ENCODE measurements around the gene PAAF1. TPM values are rescaled to one million over a fixed set of nuclear protein-coding genes. Genes with fewer than 3 reads are reported as not detected.

PAAF1 gene
- total and polyA plus RNA-seq, 2 experiments from 2014 or later, result 13.6 to 18.1 TPM

DNA sequence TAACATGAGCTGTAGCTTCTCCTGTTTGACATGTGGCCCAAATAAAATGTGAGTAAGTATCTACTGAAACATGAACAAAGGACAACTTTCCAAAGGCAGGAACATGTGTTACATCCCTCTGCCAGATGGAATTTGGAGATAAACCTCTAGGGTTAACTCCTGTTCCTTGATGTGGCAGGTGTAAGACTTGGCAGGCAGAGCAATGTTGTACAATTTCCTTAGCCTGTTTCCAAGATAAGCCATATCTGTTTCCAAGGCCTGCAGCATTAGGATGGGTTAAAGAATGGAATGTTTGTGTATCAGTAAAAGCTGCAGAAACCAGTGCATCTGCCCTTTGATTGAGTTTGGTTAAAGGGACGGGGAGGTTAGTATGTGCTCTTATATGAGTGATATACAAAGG is 65.2 kb downstream of the PAAF1 start:
- Histone ChIP-seq H3K4me3 (no peak overlapping the region), H3K4me2 (no peak overlapping the region), H3K27me3 (ENCODE audit: insufficient read depth) (no peaks in the 10 kb centered on the region), H3K4me1 (ENCODE audit: insufficient read depth) (no peaks in the 10 kb centered on the region), H3K79me2 (replicated peaks; ENCODE audit: insufficient read depth) (no peaks in the 10 kb centered on the region), H4K20me1 (replicated peaks; ENCODE audit: insufficient read depth) (no peaks in the 10 kb centered on the region), H3K36me3 (ENCODE audit: insufficient read depth) (no peaks in the 10 kb centered on the region), H3K9me2 (ENCODE audit: insufficient read depth) (no peaks in the 10 kb centered on the region), H2AFZ (no peak overlapping the region), H3K27ac (ENCODE audit: low read depth) (no peak overlapping the region), H3F3A (replicated peaks; ENCODE audit: low read depth) (no peaks in the 10 kb centered on the region)
- Mint-ChIP-seq H3K4me3 (no peak overlapping the region), H3K9me3 (peaks cover 42% of the 10 kb centered on the region), H3K27ac (no peak overlapping the region), H3K36me3 (ENCODE audit: low read depth) (peaks cover 16% of the 10 kb centered on the region), H3K27me3 (ENCODE audit: insufficient read depth, low read depth, poor library complexity) (no peaks in the 10 kb centered on the region), H3K4me1 (no peaks in the 10 kb centered on the region)
- ATAC-seq (no peak), DNase-seq (ENCODE audit: low spot score) (no peak)
- TF ChIP-seq CREB1 (CRISPR knock-in tag; IDR thresholded peaks at IDR 0.05; ENCODE audit: low read depth) (no peak), EZH2phosphoT487 (IDR thresholded peaks at IDR 0.05; ENCODE audit: unreplicated experiment) (no peak), JUNB (IDR thresholded peaks at IDR 0.05; ENCODE audit: unreplicated experiment) (no peak), POLR2AphosphoS5 (IDR thresholded peaks at IDR 0.05; ENCODE audit: low read depth) (no peak), STAT1 (IDR thresholded peaks at IDR 0.05; ENCODE audit: unreplicated experiment) (no peak), EZH2 (IDR thresholded peaks at IDR 0.05; ENCODE audit: low read depth, unreplicated experiment) (no peak)
- TF ChIP-seq, protein P1, sequence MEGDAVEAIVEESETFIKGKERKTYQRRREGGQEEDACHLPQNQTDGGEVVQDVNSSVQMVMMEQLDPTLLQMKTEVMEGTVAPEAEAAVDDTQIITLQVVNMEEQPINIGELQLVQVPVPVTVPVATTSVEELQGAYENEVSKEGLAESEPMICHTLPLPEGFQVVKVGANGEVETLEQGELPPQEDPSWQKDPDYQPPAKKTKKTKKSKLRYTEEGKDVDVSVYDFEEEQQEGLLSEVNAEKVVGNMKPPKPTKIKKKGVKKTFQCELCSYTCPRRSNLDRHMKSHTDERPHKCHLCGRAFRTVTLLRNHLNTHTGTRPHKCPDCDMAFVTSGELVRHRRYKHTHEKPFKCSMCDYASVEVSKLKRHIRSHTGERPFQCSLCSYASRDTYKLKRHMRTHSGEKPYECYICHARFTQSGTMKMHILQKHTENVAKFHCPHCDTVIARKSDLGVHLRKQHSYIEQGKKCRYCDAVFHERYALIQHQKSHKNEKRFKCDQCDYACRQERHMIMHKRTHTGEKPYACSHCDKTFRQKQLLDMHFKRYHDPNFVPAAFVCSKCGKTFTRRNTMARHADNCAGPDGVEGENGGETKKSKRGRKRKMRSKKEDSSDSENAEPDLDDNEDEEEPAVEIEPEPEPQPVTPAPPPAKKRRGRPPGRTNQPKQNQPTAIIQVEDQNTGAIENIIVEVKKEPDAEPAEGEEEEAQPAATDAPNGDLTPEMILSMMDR (conservative IDR thresholded peaks at IDR 0.05; ENCODE audit: low read depth in 2 of 2), result no peak
- TF ChIP-seq, protein P2, sequence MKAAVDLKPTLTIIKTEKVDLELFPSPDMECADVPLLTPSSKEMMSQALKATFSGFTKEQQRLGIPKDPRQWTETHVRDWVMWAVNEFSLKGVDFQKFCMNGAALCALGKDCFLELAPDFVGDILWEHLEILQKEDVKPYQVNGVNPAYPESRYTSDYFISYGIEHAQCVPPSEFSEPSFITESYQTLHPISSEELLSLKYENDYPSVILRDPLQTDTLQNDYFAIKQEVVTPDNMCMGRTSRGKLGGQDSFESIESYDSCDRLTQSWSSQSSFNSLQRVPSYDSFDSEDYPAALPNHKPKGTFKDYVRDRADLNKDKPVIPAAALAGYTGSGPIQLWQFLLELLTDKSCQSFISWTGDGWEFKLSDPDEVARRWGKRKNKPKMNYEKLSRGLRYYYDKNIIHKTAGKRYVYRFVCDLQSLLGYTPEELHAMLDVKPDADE (IDR thresholded peaks at IDR 0.05), result no peak

DNA sequence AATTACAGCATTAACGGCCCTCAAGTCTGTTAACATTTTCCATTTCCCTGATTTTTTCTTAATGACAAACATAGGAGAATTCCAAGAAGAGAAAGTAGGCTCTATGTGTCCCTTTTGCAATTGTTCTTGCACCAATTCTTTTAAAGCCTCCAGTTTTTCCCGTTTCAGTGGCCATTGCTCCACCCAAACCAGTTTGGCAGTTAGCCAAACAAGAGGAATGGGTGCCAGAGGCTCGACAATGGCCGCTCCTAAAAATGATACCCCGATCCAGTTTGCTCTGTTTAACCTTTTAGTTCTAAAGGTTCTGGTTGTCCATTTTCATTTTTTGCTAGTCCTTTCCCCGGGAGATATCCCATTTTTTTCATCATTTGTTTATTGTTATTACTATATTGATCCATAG is 67.3 kb downstream of the PAAF1 start:
- no peaks in the 10 kb centered on the region for H3K36me3 ChIP-seq (ENCODE audit: insufficient read depth)
- peaks cover 26% of the 10 kb centered on the region for H3K9me3 Mint-ChIP-seq
- TF ChIP-seq EZH2phosphoT487 (IDR thresholded peaks at IDR 0.05; ENCODE audit: unreplicated experiment) (no peak), ZNF331 (CRISPR knock-in tag; IDR thresholded peaks at IDR 0.05; ENCODE audit: low read depth) (no peak), EZH2 (IDR thresholded peaks at IDR 0.05; ENCODE audit: low read depth, unreplicated experiment) (no peak), ZNF114 (CRISPR knock-in tag; IDR thresholded peaks at IDR 0.05) (no peak), CREB1 (CRISPR knock-in tag; IDR thresholded peaks at IDR 0.05; ENCODE audit: low read depth) (no peak), STAT1 (IDR thresholded peaks at IDR 0.05; ENCODE audit: unreplicated experiment) (no peak), POLR2AphosphoS5 (IDR thresholded peaks at IDR 0.05; ENCODE audit: low read depth) (no peak), JUNB (IDR thresholded peaks at IDR 0.05; ENCODE audit: unreplicated experiment) (no peak)
- TF ChIP-seq, protein P1 (conservative IDR thresholded peaks at IDR 0.05; ENCODE audit: low read depth in 2 of 2), result no peak
- TF ChIP-seq, protein P3, sequence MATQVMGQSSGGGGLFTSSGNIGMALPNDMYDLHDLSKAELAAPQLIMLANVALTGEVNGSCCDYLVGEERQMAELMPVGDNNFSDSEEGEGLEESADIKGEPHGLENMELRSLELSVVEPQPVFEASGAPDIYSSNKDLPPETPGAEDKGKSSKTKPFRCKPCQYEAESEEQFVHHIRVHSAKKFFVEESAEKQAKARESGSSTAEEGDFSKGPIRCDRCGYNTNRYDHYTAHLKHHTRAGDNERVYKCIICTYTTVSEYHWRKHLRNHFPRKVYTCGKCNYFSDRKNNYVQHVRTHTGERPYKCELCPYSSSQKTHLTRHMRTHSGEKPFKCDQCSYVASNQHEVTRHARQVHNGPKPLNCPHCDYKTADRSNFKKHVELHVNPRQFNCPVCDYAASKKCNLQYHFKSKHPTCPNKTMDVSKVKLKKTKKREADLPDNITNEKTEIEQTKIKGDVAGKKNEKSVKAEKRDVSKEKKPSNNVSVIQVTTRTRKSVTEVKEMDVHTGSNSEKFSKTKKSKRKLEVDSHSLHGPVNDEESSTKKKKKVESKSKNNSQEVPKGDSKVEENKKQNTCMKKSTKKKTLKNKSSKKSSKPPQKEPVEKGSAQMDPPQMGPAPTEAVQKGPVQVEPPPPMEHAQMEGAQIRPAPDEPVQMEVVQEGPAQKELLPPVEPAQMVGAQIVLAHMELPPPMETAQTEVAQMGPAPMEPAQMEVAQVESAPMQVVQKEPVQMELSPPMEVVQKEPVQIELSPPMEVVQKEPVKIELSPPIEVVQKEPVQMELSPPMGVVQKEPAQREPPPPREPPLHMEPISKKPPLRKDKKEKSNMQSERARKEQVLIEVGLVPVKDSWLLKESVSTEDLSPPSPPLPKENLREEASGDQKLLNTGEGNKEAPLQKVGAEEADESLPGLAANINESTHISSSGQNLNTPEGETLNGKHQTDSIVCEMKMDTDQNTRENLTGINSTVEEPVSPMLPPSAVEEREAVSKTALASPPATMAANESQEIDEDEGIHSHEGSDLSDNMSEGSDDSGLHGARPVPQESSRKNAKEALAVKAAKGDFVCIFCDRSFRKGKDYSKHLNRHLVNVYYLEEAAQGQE (IDR thresholded peaks at IDR 0.05; ENCODE audit: unreplicated experiment), result no peak

More for the DNA sequence above, 67.3 kb downstream of the PAAF1 start:
- Histone ChIP-seq H3F3A (replicated peaks; ENCODE audit: low read depth) (no peaks in the 10 kb centered on the region), H3K27me3 (ENCODE audit: insufficient read depth) (no peaks in the 10 kb centered on the region), H2AFZ (no peak overlapping the region), H3K4me1 (ENCODE audit: insufficient read depth) (no peaks in the 10 kb centered on the region), H3K27ac (ENCODE audit: low read depth) (no peak overlapping the region), H3K79me2 (replicated peaks; ENCODE audit: insufficient read depth) (no peaks in the 10 kb centered on the region), H3K4me2 (no peak overlapping the region), H3K9me2 (ENCODE audit: insufficient read depth) (no peaks in the 10 kb centered on the region), H3K4me3 (no peak overlapping the region), H4K20me1 (replicated peaks; ENCODE audit: insufficient read depth) (no peaks in the 10 kb centered on the region)
- H3K4me3 Mint-ChIP-seq, result no peak overlapping the region
- ATAC-seq (no peak), DNase-seq (ENCODE audit: low spot score) (no peak)
- peaks cover 3% of the 10 kb centered on the region; the same call in 2 of the 3 replicates for H3K36me3 Mint-ChIP-seq (ENCODE audit: low read depth)
- H3K27ac Mint-ChIP-seq, result no peak overlapping the region
- H3K27me3 Mint-ChIP-seq (ENCODE audit: insufficient read depth, low read depth, poor library complexity), result no peaks in the 10 kb centered on the region
- no peaks in the 10 kb centered on the region for H3K4me1 Mint-ChIP-seq
